ENCODE data around the gene VPREB1.
"Not testable (repeated sequence)": the region's sequence is repeated elsewhere in the genome, so short reads cannot be mapped to it uniquely, and the experiment has no call there.

The VPREB1 gene

GRCh38 chr22:22292656-22293055 lies 48.1 kb downstream of the VPREB1 start:
- not testable (repeated sequence) for FAIRE-seq; DNase-seq (ENCODE audit: insufficient read length, low spot score)

- not testable (repeated sequence) for FAIRE-seq; DNase-seq (ENCODE audit: insufficient read length, low spot score)
Measured at GRCh38 chr22:22293436-22293835, 48.9 kb downstream of the VPREB1 start.

DNA sequence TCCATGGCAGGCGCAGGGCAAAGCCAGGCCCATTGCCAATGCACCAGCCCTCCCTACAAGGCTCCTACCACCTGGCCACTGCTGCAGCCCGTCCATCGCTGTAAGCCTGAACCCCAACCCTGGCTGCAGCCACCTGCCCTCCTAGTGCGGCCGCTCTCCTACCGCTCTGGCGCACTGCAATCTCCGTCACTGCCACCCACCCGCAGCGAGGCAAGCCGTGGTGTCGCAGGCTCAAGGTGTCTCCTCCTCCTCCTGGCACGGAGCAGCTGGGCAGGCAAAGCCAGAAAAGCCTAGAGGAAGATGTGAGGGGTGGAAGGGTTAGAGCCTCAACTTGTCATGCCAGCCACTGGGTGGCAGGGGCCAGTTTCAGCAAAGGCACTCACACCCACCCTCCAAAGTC lies 50.1 kb downstream of the VPREB1 start:
- not testable (repeated sequence) for FAIRE-seq; DNase-seq (ENCODE audit: insufficient read length, low spot score)
